Neural crest cell (in vitro differentiated cells): ENCODE results near the gene SYT17. TPM values are rescaled to one million over a fixed set of nuclear protein-coding genes. Genes with fewer than 3 reads are reported as not detected.

Experiments used
- DNase-seq: peaks from one replicate; pipeline ENCODE4 v3.0.0; 2021; ENCODE audit warnings: low read depth, mixed read lengths, low spot score
- H3K27ac Mint-ChIP-seq: one replicate; pipeline ENCODE4 v1.8.0; 2021; ENCODE audit warnings: mild to moderate bottlenecking, mixed read lengths; ENCODE audit not compliant: unreplicated experiment
- H3K27me3 Mint-ChIP-seq: 2 replicates; pipeline ENCODE4 v1.8.0; 2021; ENCODE audit warnings: low read depth, mild to moderate bottlenecking, mixed read lengths
- H3K36me3 Mint-ChIP-seq: 2 replicates; pipeline ENCODE4 v1.8.0; 2021; ENCODE audit warnings: low read depth, mild to moderate bottlenecking, mixed read lengths
- H3K4me1 Mint-ChIP-seq: 2 replicates; pipeline ENCODE4 v1.8.0; 2021; ENCODE audit warnings: mixed read lengths
- H3K4me3 Mint-ChIP-seq: one replicate; pipeline ENCODE4 v1.8.0; 2021; ENCODE audit warnings: mild to moderate bottlenecking, mixed read lengths
- H3K9me3 Mint-ChIP-seq: 2 replicates; pipeline ENCODE4 v1.8.0; 2021; ENCODE audit warnings: mixed read lengths
- total RNA-seq: library from RNA; stranded (reverse); gene quantifications from 2 replicates; pipeline ENCODE4 v1.2.1, GENCODE V29; 2021
- TF ChIP-seq, protein P1 (sequence below): fragments of 200-600 bp; sonication (generic); conservative IDR thresholded peaks from 2 replicates; pipeline ENCODE4 v1.5.0; 2021; ENCODE audit warnings: antibody characterized with exemption, mild to moderate bottlenecking

SYT17 gene
- total RNA-seq, 1 donor from 2014 or later, result 3.1 TPM

DNA sequence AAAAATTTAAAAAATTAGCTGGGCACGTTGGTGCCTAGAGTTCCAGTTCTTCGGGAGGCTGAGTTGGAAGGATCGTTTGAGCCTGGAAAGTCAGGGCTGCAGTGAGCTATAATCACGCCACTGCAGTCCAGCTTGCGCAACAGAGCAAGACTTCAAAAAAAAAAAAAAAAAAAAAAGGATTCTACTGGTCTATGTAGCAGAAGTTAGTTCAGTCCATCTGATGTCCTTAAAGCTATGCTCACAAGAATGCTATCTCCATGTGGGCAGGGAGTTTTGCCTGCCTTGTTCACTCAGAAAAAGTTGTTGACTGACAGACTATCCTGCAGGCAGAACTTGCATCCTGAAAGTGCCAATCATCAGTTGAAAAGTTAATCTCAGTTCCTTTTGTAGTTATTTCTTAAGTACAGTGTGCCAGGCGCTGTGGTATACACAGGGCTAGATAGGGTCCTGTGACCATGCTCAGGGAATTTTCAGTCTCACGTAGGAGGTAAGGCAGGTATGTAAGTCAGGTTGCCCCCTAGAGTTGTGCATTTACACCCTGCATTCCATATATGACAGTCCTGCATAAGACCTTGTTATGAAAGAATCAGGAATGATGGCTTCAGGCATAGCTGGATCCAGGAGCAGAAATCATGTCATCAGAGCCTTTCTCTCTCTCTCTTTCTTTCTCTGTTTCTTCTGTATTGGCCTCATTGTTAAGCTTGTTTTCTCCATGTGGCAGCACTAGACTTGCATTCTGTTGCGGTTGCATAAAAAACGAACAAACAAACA lies 7.6 kb downstream of the SYT17 start:
- Mint-ChIP-seq H3K27me3 (peaks cover 19% of the 10 kb centered on the region), H3K4me1 (no peaks in the 10 kb centered on the region), H3K4me3 (no peak overlapping the region), H3K9me3 (no peaks in the 10 kb centered on the region), H3K27ac (no peak overlapping the region), H3K36me3 (no peaks in the 10 kb centered on the region)
- DNase-seq, result no peak
- TF ChIP-seq, protein P1, sequence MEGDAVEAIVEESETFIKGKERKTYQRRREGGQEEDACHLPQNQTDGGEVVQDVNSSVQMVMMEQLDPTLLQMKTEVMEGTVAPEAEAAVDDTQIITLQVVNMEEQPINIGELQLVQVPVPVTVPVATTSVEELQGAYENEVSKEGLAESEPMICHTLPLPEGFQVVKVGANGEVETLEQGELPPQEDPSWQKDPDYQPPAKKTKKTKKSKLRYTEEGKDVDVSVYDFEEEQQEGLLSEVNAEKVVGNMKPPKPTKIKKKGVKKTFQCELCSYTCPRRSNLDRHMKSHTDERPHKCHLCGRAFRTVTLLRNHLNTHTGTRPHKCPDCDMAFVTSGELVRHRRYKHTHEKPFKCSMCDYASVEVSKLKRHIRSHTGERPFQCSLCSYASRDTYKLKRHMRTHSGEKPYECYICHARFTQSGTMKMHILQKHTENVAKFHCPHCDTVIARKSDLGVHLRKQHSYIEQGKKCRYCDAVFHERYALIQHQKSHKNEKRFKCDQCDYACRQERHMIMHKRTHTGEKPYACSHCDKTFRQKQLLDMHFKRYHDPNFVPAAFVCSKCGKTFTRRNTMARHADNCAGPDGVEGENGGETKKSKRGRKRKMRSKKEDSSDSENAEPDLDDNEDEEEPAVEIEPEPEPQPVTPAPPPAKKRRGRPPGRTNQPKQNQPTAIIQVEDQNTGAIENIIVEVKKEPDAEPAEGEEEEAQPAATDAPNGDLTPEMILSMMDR, result no peak

DNA sequence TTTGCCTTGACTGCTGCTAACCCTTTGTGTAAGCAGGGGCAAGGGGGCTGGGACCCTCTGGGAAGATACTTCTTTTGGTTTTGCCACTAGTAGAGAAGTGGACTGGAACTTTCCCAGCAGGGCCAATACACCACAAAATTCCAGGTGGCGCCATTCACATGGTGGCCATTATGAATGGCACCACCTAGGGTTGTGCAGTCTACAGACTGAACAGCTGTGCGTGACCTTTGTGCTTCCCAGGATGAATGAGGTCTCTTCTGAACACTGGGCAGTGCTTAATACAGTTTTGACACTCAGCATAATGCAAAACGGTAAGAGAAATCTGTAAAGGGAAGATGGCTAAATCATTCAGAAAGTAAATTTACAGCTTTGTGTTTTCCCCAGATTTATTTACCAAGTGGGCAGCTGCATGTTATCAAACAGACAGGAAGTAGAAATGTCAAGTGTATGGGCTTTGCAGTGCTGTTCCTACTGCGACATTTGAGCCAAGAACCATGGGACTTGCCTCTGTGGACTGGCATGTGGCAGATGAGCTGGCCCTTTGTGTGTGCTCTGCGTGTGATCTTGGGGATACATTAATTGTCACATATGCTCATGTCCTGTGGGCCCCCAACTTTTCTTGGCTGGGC lies 9.2 kb downstream of the SYT17 start:
- H3K36me3 Mint-ChIP-seq, result no peaks in the 10 kb centered on the region
- no peaks in the 10 kb centered on the region for H3K9me3 Mint-ChIP-seq
- H3K4me3 Mint-ChIP-seq, result no peak overlapping the region
- no peak overlapping the region for H3K27ac Mint-ChIP-seq
- DNase-seq, result no peak
- TF ChIP-seq, protein P1, result no peak
- no peaks in the 10 kb centered on the region for H3K4me1 Mint-ChIP-seq
- H3K27me3 Mint-ChIP-seq, result peaks cover 8% of the 10 kb centered on the region

DNA sequence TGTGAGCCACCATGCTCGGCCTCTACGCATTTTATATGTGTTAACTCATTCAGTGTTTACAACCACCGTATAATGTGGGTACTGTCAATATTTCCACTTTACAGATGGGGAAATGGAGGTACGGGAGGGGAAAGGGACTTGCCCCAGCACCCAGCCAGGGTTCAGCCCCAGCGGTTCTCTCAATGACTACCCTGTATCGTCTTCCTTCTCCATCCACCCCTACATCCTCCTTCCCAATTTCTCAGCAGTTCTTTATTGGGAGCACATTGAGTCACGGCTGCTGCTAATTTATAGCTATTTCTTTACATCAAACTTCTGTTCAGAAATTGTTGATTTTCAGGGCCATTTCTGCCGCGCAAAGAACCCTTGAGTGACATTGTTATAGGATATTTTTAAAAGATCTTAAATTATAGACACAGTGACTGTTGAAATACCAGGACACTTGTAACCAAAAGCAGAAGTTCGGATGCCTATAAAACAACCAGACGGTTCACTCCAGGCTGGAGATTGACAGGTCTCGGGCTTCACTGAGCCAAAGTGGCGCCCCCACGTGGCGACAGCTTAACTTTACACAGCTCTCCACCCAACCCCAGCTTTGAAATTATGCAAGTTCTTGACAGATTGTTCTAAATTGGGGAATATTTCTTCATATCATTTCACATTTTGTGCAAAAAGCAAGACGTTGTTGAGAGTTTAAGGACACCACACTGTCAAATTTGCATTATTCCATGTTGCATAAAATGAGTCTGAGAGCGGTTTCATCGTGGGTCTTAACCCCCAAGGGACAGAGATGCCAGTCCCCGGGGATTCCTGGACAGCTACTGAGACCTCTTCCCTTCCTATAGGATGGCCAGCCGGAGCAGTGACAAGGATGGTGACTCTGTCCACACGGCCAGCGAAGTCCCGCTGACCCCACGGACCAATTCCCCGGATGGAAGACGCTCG lies 11.8 kb downstream of the SYT17 start:
- peak; percentile 57 for DNase-seq
- Mint-ChIP-seq H3K36me3 (peaks cover 3% of the 10 kb centered on the region), H3K4me1 (no peaks in the 10 kb centered on the region), H3K27ac (no peak overlapping the region), H3K27me3 (no peaks in the 10 kb centered on the region), H3K4me3 (no peak overlapping the region), H3K9me3 (no peaks in the 10 kb centered on the region)
- TF ChIP-seq, protein P1, result peak; percentile 81

DNA sequence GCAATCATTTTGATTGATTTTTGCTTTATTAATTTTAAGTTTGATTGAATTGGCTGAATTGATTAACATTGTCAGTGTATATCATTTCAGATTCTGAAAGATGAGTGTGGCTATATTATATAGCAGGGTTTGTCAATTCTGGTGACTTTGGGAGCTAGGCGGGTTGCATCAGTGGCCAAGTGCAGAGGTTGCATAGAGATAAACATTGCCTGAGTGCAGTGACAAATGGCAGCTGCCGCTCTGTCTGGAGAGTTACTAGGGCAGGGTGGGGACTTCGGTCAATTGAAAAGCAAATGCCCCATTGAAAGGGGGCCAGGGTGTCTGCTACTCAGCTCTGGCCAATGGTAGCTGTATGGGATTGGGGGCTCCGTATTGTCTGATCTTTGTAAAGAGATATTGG lies 12.7 kb downstream of the SYT17 start:
- Mint-ChIP-seq H3K27me3 (no peaks in the 10 kb centered on the region), H3K4me1 (no peaks in the 10 kb centered on the region), H3K27ac (no peak overlapping the region), H3K4me3 (no peak overlapping the region), H3K9me3 (no peaks in the 10 kb centered on the region), H3K36me3 (peaks cover 3% of the 10 kb centered on the region)
- TF ChIP-seq, protein P1, result no peak
- DNase-seq, result no peak

DNA sequence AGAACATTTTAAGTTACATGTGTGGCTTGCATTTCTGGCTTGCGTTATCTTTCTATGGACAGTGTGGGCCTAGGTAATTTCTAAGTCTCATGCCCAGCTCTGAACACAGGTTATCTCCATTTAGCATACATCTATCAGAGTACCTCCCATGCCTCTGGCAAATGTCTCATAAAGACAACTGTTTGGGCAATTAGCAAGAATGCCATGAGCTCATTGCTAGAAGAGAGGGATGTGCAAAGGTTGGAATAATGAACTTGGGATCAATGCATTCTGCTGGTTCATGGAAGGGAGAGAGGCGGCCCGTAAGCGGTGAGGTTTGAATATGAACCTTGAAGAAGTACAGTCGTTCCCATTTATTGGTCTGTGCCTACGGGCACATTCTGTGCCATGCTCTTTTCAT lies 14.4 kb downstream of the SYT17 start:
- TF ChIP-seq, protein P1, result no peak
- peaks cover 3% of the 10 kb centered on the region for H3K36me3 Mint-ChIP-seq
- no peaks in the 10 kb centered on the region for H3K27me3 Mint-ChIP-seq
- no peak for DNase-seq
- no peak overlapping the region for H3K27ac Mint-ChIP-seq
- H3K9me3 Mint-ChIP-seq, result no peaks in the 10 kb centered on the region
- no peaks in the 10 kb centered on the region for H3K4me1 Mint-ChIP-seq
- H3K4me3 Mint-ChIP-seq, result no peak overlapping the region
